Esophagus squamous epithelium (tissue), 5 donors: Measurements from ENCODE around the gene HOXD9. TPM values are rescaled to one million over a fixed set of nuclear protein-coding genes. Genes with fewer than 3 reads are reported as not detected.

Experiments used
- DNase-seq: peaks from one replicate; lab custom pipeline; 2025; lab: John Stamatoyannopoulos, UW
- H3K27ac ChIP-seq, 4 donors: fragments of 200-600 bp; sonication (generic); one replicate each; pipeline ENCODE4 v1.5.1; 2016 to 2019; ENCODE audit warnings: mild to moderate bottlenecking in 1 of 4
- H3K27me3 ChIP-seq, 4 donors: fragments of 200-600 bp; sonication (generic); 1 replicate in 3 of 4; 2 replicates in 1 of 4; pipeline versions ENCODE4 v1.5.1 to v1.6.0; 2017 to 2021; ENCODE audit warnings: antibody characterized with exemption in 1 of 4
- H3K36me3 ChIP-seq, 3 donors: fragments of 200-600 bp; sonication (generic); one replicate each; pipeline ENCODE4 v1.5.1; 2016 to 2019
- H3K4me1 ChIP-seq, 3 donors: fragments of 200-600 bp; sonication (generic); one replicate each; pipeline ENCODE4 v1.5.1; 2017 to 2019
- H3K4me3 ChIP-seq, 4 donors: fragments of 200-600 bp; sonication (generic); 1 replicate in 3 of 4; 2 replicates in 1 of 4; pipeline ENCODE4 v1.5.1; 2016 to 2019; ENCODE audit warnings: mild to moderate bottlenecking in 2 of 4, moderate library complexity in 1 of 4
- H3K9me3 ChIP-seq, 3 donors: fragments of 200-600 bp; sonication (generic); one replicate each; pipeline ENCODE4 v1.5.1; 2016 to 2019
- CTCF ChIP-seq, 6 experiments: fragments of 450-650 bp in 4 of 6; fragments of 200-600 bp in 2 of 6; sonication (generic) in 2 of 6; IDR thresholded peaks; one replicate each; pipeline ENCODE4 v1.5.1; 2016 to 2019; ENCODE audit warnings: antibody characterized with exemption in 6 of 6, mild to moderate bottlenecking in 4 of 6, moderate library complexity in 4 of 6
- POLR2A ChIP-seq, 4 donors: fragments of 450-650 bp; IDR thresholded peaks; one replicate each; pipeline ENCODE4 v1.6.1; 2017; ENCODE audit warnings: antibody characterized with exemption in 4 of 4, mild to moderate bottlenecking in 4 of 4, moderate library complexity in 3 of 4
- WGBS, 2 donors: methylation state at CpG; one replicate each; pipeline ENCODE4 v1.1.5; 2018; 5-methylcytosine and 5-hydroxymethylcytosine counted together
- intact Hi-C: fragments of 100-400 bp; cut with DNase I; formaldehyde crosslinking; loops from one replicate; pipeline ENCODE4 v1.15.0; 2022
- total RNA-seq, 4 donors: library from RNA; depleted of rRNA; stranded (reverse); fragments of >200 nt; gene quantifications; one replicate each; pipeline ENCODE4 v1.1.0, GENCODE V29; 2016
- donor health status: DM: yes; HTN: yes; CAD: no.

HOXD9 gene
- total RNA-seq, 4 donors from 2014 or later = 0.61 to 3.4 TPM; not detected in 2

GRCh38 chr2:176094349-176094748 lies 28.2 kb upstream of the HOXD9 start:
- H3K36me3 ChIP-seq = no peaks in the 10 kb centered on the region
- DNase-seq = no peak
- no peak overlapping the region for H3K4me3 ChIP-seq
- intact Hi-C loops = loop anchor here (10.0 kb wide), 1 partner anchor 410 kb away; no protein-coding TSS in a partner anchor
- H3K27ac ChIP-seq = no peak overlapping the region
- H3K4me1 ChIP-seq = peaks cover 26 to 53% (median 30%) of the 10 kb centered on the region in 3 donors
- H3K9me3 ChIP-seq = no peaks in the 10 kb centered on the region
- H3K27me3 ChIP-seq = peaks cover 47 to 100% (median 84%) of the 10 kb centered on the region in 4 donors
- no peak for TF ChIP-seq POLR2A (IDR thresholded peaks at IDR 0.05)
- no peak for TF ChIP-seq CTCF (IDR thresholded peaks at IDR 0.05)
- WGBS, 2 donors = 3 to 11% methylated on average over 9 to 12 of the region's 12 CpGs

- H3K4me1 ChIP-seq = peaks cover 26 to 64% (median 30%) of the 10 kb centered on the region in 3 donors
- no peaks in the 10 kb centered on the region for H3K36me3 ChIP-seq
- intact Hi-C loops = loop anchor here (10.0 kb wide), 1 partner anchor 411 kb away; no protein-coding TSS in a partner anchor
- no peak for DNase-seq
- TF ChIP-seq POLR2A (IDR thresholded peaks at IDR 0.05) = no peak
- TF ChIP-seq CTCF (IDR thresholded peaks at IDR 0.05) = no peak
- no peaks in the 10 kb centered on the region for H3K9me3 ChIP-seq
- peaks cover 54 to 100% (median 85%) of the 10 kb centered on the region in 4 donors for H3K27me3 ChIP-seq
- no peak overlapping the region for H3K27ac ChIP-seq
- 13 to 23% methylated on average over 5 of the region's 5 CpGs for whole genome bisulfite sequencing, 2 donors
- no peak overlapping the region for H3K4me3 ChIP-seq
Observed at GRCh38 chr2:176095421-176095820, 27.1 kb upstream of the HOXD9 start.

- intact Hi-C loops = loop anchor here (10.0 kb wide), 1 partner anchor 412 kb away; no protein-coding TSS in a partner anchor
- DNase-seq = no peak
Observed at GRCh38 chr2:176096243-176096985, 26.1 kb upstream of the HOXD9 start.

GRCh38 chr2:176096986-176097819 lies 25.3 kb upstream of the HOXD9 start:
- WGBS, 2 donors = 1 to 3% methylated on average over 17 to 40 of the region's 45 CpGs
- DNase-seq = no peak

More at GRCh38 chr2:176096243-176096985, 26.1 kb upstream of the HOXD9 start:
- no peaks in the 10 kb centered on the region for H3K9me3 ChIP-seq
- WGBS, 2 donors = 8 to 11% methylated on average over 16 of the region's 16 CpGs
- H3K4me3 ChIP-seq = peak overlapping the region in 3 of 4 donors; percentile 28 to 63 (median 40)
- no peak overlapping the region for H3K27ac ChIP-seq
- H3K27me3 ChIP-seq = peaks cover 57 to 100% (median 85%) of the 10 kb centered on the region in 4 donors
- no peaks in the 10 kb centered on the region for H3K36me3 ChIP-seq
- H3K4me1 ChIP-seq = peaks cover 26 to 66% (median 30%) of the 10 kb centered on the region in 3 donors
- no peak for TF ChIP-seq CTCF (IDR thresholded peaks at IDR 0.05)
- no peak for TF ChIP-seq POLR2A (IDR thresholded peaks at IDR 0.05)

More at GRCh38 chr2:176096986-176097819, 25.3 kb upstream of the HOXD9 start:
- Histone ChIP-seq H3K27ac (no peak overlapping the region), H3K27me3 (peaks cover 56 to 100% (median 84%) of the 10 kb centered on the region in 4 donors), H3K9me3 (no peaks in the 10 kb centered on the region), H3K4me3 (peak overlapping the region; percentile 10 to 63 (median 34)), H3K4me1 (peaks cover 26 to 59% (median 30%) of the 10 kb centered on the region in 3 donors), H3K36me3 (no peaks in the 10 kb centered on the region)
- no peak for TF ChIP-seq POLR2A (IDR thresholded peaks at IDR 0.05)
- peak; percentile 54 to 86 (median 67) for TF ChIP-seq CTCF (IDR thresholded peaks at IDR 0.05)
- intact Hi-C loops = loop anchor here (10.0 kb wide), 1 partner anchor 412 kb away; no protein-coding TSS in a partner anchor
